GM06990 (cell line): ENCODE measurements around the gene MAP1B.
A peak's percentile ranks its signal among the peaks of the same experiment; 100 is the strongest.

Experiments used
- DNase-seq: peaks from one replicate; pipeline ENCODE4 v3.0.0-alpha.2; 2011; ENCODE audit not compliant: insufficient read length; ENCODE audit errors: extremely low read depth
- H3K27me3 ChIP-seq: replicated peaks from 2 replicates; pipeline ENCODE4 v1.6.0; 2011; ENCODE audit warnings: low read length; ENCODE audit not compliant: control insufficient read depth, insufficient read depth
- H3K36me3 ChIP-seq: 2 replicates; pipeline ENCODE4 v1.5.1; 2011; ENCODE audit warnings: low read length; ENCODE audit not compliant: control insufficient read depth, insufficient read depth
- H3K4me3 ChIP-seq: replicated peaks from 2 replicates; pipeline ENCODE4 v1.5.1; 2011; ENCODE audit warnings: low read depth, mild to moderate bottlenecking, control low read depth, low read length
- CTCF ChIP-seq: IDR thresholded peaks from 2 replicates; pipeline ENCODE4 v1.5.1; 2011; ENCODE audit warnings: low read length, control low read depth, mild to moderate bottlenecking, inconsistent platforms; ENCODE audit not compliant: insufficient read depth, poor library complexity, severe bottlenecking

MAP1B gene

GRCh38 chr5:72242796-72243475 is 135.7 kb downstream of the MAP1B start:
- TF ChIP-seq CTCF: no peak
- no peaks in the 10 kb centered on the region; the same call in 1 of the 2 replicates for H3K36me3 ChIP-seq
- H3K27me3 ChIP-seq: no peaks in the 10 kb centered on the region
- no peak for DNase-seq
- H3K4me3 ChIP-seq: no peak overlapping the region

GRCh38 chr5:72243706-72244105 is 136.4 kb downstream of the MAP1B start:
- no peak for TF ChIP-seq CTCF
- H3K4me3 ChIP-seq: no peak overlapping the region
- DNase-seq: no peak
- no peaks in the 10 kb centered on the region for H3K27me3 ChIP-seq
- H3K36me3 ChIP-seq: no peaks in the 10 kb centered on the region; the same call in 1 of the 2 replicates

GRCh38 chr5:72244862-72245371 is 137.6 kb downstream of the MAP1B start:
- H3K36me3 ChIP-seq: no peaks in the 10 kb centered on the region; the same call in 1 of the 2 replicates
- no peaks in the 10 kb centered on the region for H3K27me3 ChIP-seq
- peak; percentile 52 for TF ChIP-seq CTCF
- peak; percentile 9 for DNase-seq
- H3K4me3 ChIP-seq: no peak overlapping the region

DNA sequence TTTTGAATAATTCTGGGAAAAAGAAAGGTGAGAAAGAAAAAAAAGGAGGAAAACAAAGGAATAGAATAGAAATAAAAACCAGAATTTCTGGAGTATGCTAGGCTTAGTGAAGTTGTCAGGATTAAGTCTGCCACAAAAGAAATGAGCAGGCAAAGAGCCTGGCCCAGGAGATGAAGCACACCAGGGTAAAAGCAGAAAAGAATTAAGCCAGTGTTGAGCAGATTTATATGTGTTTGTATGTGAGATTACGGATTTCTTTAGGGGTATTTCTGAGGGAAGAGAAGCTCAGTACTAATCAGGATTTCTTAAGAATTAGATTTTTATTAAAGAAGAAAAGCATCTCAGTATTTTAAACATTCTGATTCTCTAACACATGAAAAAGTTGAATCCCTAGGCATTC is 138.3 kb downstream of the MAP1B start:
- H3K4me3 ChIP-seq: no peak overlapping the region
- DNase-seq: no peak
- no peak for TF ChIP-seq CTCF
- no peaks in the 10 kb centered on the region; the same call in 1 of the 2 replicates for H3K36me3 ChIP-seq
- H3K27me3 ChIP-seq: no peaks in the 10 kb centered on the region

DNA sequence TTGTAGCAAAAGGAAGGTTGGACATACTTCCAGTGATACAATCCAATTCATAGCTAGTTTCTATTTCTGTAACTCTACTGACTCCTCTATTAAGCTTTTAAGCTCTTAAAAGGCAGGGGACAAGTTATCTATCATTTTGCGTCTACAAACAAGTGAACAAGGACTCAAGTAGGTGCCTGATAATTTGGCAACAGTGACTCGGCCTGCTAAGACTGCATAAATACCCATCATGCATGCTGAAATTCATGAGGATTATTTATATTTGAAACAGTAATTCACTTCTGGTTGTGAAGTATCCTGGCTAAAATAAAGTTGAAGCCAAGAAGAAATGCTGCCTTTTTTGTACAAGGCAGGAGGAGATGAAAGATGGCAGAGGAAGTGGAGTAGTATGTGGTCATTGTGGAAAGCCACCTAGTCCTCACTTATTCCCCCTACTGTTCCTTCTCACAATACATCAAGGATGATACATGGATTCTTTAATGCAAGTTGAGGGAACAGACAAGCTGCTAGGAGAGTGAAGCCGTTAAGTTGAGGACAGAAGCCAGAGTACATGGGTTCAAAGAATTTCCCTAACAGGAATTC is 138.8 kb downstream of the MAP1B start:
- no peak for DNase-seq
- no peaks in the 10 kb centered on the region for H3K27me3 ChIP-seq
- no peak overlapping the region for H3K4me3 ChIP-seq

More for the DNA sequence above, 138.8 kb downstream of the MAP1B start:
- no peaks in the 10 kb centered on the region; the same call in 1 of the 2 replicates for H3K36me3 ChIP-seq
- TF ChIP-seq CTCF: no peak
